ENCODE results near the gene DDHD1.

DNA sequence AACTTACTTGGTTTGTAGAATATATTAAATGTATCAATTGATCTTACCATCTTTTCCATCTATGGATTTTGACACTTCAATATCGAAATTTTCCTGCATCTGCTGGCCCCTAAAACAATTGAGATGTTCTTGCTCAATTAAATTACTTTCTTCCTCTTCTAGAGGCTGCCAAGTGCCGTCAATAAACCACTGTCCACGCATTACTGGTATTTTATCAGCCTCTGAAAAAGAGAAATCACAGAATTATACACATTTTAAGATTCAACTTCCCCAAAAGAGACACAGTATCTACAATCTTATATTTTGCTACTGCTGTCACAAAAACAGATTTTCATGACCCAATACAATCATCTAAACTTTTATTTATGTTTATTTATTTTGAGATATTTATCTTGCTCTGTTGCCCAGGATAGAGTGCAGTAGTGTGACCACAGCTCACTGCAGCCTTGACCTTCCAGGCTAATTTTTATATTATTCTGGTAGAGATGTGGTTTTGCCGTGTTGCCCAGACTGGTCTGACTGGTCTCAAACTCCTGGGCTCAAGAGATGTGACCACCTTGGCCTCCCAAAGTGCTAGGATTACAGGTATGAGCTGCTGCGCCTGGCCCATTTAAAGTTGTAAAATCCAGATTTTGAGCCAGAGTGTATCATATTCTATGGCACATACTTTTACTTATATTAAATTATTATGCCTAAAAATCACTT, 49.3 kb downstream of the DDHD1 start:
- TF ChIP-seq FOSL2 (IDR thresholded peaks at IDR 0.05; ENCODE audit: borderline replicate concordance, low read depth) (no peak), POLR2AphosphoS5 (IDR thresholded peaks at IDR 0.05; ENCODE audit: low read depth, low read length) (no peak), MEF2A (IDR thresholded peaks at IDR 0.05; ENCODE audit: borderline replicate concordance, low read depth) (no peak), JUND (IDR thresholded peaks at IDR 0.05) (no peak), FOXM1 (IDR thresholded peaks at IDR 0.05; ENCODE audit: low read depth) (no peak)
- TF ChIP-seq, protein P1, sequence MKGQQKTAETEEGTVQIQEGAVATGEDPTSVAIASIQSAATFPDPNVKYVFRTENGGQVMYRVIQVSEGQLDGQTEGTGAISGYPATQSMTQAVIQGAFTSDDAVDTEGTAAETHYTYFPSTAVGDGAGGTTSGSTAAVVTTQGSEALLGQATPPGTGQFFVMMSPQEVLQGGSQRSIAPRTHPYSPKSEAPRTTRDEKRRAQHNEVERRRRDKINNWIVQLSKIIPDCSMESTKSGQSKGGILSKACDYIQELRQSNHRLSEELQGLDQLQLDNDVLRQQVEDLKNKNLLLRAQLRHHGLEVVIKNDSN (IDR thresholded peaks at IDR 0.05; ENCODE audit: borderline replicate concordance, low read depth): no peak
- TF ChIP-seq, protein P2, sequence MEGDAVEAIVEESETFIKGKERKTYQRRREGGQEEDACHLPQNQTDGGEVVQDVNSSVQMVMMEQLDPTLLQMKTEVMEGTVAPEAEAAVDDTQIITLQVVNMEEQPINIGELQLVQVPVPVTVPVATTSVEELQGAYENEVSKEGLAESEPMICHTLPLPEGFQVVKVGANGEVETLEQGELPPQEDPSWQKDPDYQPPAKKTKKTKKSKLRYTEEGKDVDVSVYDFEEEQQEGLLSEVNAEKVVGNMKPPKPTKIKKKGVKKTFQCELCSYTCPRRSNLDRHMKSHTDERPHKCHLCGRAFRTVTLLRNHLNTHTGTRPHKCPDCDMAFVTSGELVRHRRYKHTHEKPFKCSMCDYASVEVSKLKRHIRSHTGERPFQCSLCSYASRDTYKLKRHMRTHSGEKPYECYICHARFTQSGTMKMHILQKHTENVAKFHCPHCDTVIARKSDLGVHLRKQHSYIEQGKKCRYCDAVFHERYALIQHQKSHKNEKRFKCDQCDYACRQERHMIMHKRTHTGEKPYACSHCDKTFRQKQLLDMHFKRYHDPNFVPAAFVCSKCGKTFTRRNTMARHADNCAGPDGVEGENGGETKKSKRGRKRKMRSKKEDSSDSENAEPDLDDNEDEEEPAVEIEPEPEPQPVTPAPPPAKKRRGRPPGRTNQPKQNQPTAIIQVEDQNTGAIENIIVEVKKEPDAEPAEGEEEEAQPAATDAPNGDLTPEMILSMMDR (IDR thresholded peaks at IDR 0.05): no peak
- TF ChIP-seq, protein P3, sequence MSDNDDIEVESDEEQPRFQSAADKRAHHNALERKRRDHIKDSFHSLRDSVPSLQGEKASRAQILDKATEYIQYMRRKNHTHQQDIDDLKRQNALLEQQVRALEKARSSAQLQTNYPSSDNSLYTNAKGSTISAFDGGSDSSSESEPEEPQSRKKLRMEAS (IDR thresholded peaks at IDR 0.05; ENCODE audit: low read depth): no peak
- TF ChIP-seq, protein P4, sequence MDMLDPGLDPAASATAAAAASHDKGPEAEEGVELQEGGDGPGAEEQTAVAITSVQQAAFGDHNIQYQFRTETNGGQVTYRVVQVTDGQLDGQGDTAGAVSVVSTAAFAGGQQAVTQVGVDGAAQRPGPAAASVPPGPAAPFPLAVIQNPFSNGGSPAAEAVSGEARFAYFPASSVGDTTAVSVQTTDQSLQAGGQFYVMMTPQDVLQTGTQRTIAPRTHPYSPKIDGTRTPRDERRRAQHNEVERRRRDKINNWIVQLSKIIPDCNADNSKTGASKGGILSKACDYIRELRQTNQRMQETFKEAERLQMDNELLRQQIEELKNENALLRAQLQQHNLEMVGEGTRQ (IDR thresholded peaks at IDR 0.05; ENCODE audit: borderline replicate concordance, low read depth, low read length): no peak
- TF ChIP-seq, protein P5, sequence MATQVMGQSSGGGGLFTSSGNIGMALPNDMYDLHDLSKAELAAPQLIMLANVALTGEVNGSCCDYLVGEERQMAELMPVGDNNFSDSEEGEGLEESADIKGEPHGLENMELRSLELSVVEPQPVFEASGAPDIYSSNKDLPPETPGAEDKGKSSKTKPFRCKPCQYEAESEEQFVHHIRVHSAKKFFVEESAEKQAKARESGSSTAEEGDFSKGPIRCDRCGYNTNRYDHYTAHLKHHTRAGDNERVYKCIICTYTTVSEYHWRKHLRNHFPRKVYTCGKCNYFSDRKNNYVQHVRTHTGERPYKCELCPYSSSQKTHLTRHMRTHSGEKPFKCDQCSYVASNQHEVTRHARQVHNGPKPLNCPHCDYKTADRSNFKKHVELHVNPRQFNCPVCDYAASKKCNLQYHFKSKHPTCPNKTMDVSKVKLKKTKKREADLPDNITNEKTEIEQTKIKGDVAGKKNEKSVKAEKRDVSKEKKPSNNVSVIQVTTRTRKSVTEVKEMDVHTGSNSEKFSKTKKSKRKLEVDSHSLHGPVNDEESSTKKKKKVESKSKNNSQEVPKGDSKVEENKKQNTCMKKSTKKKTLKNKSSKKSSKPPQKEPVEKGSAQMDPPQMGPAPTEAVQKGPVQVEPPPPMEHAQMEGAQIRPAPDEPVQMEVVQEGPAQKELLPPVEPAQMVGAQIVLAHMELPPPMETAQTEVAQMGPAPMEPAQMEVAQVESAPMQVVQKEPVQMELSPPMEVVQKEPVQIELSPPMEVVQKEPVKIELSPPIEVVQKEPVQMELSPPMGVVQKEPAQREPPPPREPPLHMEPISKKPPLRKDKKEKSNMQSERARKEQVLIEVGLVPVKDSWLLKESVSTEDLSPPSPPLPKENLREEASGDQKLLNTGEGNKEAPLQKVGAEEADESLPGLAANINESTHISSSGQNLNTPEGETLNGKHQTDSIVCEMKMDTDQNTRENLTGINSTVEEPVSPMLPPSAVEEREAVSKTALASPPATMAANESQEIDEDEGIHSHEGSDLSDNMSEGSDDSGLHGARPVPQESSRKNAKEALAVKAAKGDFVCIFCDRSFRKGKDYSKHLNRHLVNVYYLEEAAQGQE (IDR thresholded peaks at IDR 0.05; ENCODE audit: low read depth, low read length): no peak

Data from SK-N-SH (cell line).